ENCODE data around the gene CD1E.
"Not testable (repeated sequence)": the region's sequence is repeated elsewhere in the genome, so short reads cannot be mapped to it uniquely, and the experiment has no call there.

Gene CD1E

GRCh38 chr1:158353303-158354075 lies at the start of gene CD1E:
CD1E (plus strand) TSS chr1:158353894; CDS start chr1:158353989, 95 bp downstream.
- DNase-seq (ENCODE audit: low read depth) = no peak

- no peak for DNase-seq (ENCODE audit: low read depth)
Observed at GRCh38 chr1:158310623-158311022, 43.1 kb upstream of the CD1E start.

- no peak for DNase-seq (ENCODE audit: low read depth)
Observed at GRCh38 chr1:158311066-158311465, 42.6 kb upstream of the CD1E start.

GRCh38 chr1:158323866-158324265 lies 29.8 kb upstream of the CD1E start:
- no peak for DNase-seq (ENCODE audit: low read depth)

- no peak for DNase-seq (ENCODE audit: low read depth)
Observed at GRCh38 chr1:158324395-158324794, 29.3 kb upstream of the CD1E start.

GRCh38 chr1:158327481-158327880 lies 26.2 kb upstream of the CD1E start:
- no peak for DNase-seq (ENCODE audit: low read depth)

- no peak for DNase-seq (ENCODE audit: low read depth)
Observed at GRCh38 chr1:158328426-158328825, 25.3 kb upstream of the CD1E start.

GRCh38 chr1:158329300-158329699 lies 24.4 kb upstream of the CD1E start:
- no peak for DNase-seq (ENCODE audit: low read depth)

GRCh38 chr1:158329733-158330132 lies 24.0 kb upstream of the CD1E start:
- no peak for DNase-seq (ENCODE audit: low read depth)

GRCh38 chr1:158330391-158331105 lies 23.1 kb upstream of the CD1E start:
- no peak for DNase-seq (ENCODE audit: low read depth)

- DNase-seq (ENCODE audit: low read depth) = no peak
Observed at GRCh38 chr1:158331106-158331425, 22.6 kb upstream of the CD1E start.

- DNase-seq (ENCODE audit: low read depth) = no peak
Observed at GRCh38 chr1:158331481-158332150, 22.1 kb upstream of the CD1E start, which contains the start of gene CD1B. CD1B (minus strand) TSS chr1:158331531; CDS start chr1:158331423, 108 bp downstream.

GRCh38 chr1:158333405-158334155 lies 20.1 kb upstream of the CD1E start:
- DNase-seq (ENCODE audit: low read depth) = no peak

GRCh38 chr1:158334526-158335212 lies 19.0 kb upstream of the CD1E start:
- no peak for DNase-seq (ENCODE audit: low read depth)

- DNase-seq (ENCODE audit: low read depth) = no peak
Observed at GRCh38 chr1:158335213-158335532, 18.5 kb upstream of the CD1E start.

- DNase-seq (ENCODE audit: low read depth) = not testable (repeated sequence)
Observed at GRCh38 chr1:158336413-158336812, 17.3 kb upstream of the CD1E start.

GRCh38 chr1:158348946-158349345 lies 4.7 kb upstream of the CD1E start:
- DNase-seq (ENCODE audit: low read depth) = not testable (repeated sequence)

- no peak for DNase-seq (ENCODE audit: low read depth)
Observed at GRCh38 chr1:158354255-158354654, 561 bp downstream of the CD1E start.

- no peak for DNase-seq (ENCODE audit: low read depth)
Observed at GRCh38 chr1:158355773-158356285, 2.1 kb downstream of the CD1E start.

- no peak for DNase-seq (ENCODE audit: low read depth)
Observed at GRCh38 chr1:158356616-158357015, 2.9 kb downstream of the CD1E start.

- DNase-seq (ENCODE audit: low read depth) = no peak
Observed at GRCh38 chr1:158357441-158357840, 3.7 kb downstream of the CD1E start.

- DNase-seq (ENCODE audit: low read depth) = no peak
Observed at GRCh38 chr1:158362482-158362881, 8.8 kb downstream of the CD1E start.

Data from HS-27A (cell line).